GM18505 (cell line): ENCODE measurements around the gene JAG2.

Source experiments
- ATAC-seq: cut with Tn5 transposase; IDR thresholded peaks from one replicate; pipeline ENCODE4 v1.9.1; 2021; ENCODE audit not compliant: unreplicated experiment
- POLR2A ChIP-seq: IDR thresholded peaks from 4 replicates; pipeline ENCODE4 v1.6.1; 2011; ENCODE audit warnings: borderline replicate concordance; ENCODE audit not compliant: insufficient read depth, insufficient read length; ENCODE audit errors: extremely low read depth

Gene JAG2

DNA sequence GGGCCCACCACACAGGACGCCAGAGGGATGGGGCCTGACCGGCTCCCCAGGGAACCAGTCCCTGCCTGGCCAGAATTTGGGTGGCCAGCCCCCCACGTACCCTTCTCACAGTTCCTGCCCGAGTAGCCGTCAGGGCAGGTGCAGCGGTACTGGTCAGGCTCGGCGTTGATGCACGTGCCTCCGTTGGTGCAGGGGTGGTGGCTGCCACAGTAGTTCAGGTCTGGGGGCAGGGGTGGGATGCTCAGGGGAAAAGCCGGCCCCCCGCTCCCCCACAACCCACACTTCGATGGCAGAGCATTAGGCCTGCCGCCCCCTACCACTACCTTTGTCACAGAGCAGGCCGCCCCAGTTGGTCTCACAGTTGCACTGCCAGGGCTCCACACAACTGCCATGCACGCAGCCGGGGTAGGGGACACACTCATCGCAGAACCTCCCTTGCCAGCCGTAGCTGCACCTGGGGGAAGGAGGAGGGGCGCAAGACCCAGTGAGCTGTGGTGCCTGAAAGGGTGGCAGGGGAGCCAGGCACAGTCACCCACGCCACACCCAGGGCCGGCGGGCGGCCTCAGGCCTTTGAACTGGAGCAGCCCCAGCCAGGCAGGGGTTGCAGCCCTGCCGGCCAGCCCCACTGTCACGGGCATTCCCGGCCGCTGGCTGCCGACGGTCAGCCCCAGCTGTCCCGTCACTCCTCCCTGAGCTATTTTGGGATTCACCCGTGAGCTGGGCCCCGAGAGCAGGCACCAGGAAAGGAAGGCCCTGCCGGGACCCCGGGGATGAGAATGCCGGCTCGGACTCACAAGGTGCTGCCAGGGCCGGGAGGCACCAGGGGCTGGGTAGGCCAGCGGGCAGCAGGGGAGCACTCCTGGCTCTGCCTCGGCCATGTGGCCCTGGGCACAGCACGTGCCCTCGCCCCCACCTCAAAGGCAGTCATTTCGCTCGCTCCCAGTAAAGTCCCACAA, 16.5 kb downstream of the JAG2 start:
- TF ChIP-seq POLR2A: no peak
- ATAC-seq: no peak

DNA sequence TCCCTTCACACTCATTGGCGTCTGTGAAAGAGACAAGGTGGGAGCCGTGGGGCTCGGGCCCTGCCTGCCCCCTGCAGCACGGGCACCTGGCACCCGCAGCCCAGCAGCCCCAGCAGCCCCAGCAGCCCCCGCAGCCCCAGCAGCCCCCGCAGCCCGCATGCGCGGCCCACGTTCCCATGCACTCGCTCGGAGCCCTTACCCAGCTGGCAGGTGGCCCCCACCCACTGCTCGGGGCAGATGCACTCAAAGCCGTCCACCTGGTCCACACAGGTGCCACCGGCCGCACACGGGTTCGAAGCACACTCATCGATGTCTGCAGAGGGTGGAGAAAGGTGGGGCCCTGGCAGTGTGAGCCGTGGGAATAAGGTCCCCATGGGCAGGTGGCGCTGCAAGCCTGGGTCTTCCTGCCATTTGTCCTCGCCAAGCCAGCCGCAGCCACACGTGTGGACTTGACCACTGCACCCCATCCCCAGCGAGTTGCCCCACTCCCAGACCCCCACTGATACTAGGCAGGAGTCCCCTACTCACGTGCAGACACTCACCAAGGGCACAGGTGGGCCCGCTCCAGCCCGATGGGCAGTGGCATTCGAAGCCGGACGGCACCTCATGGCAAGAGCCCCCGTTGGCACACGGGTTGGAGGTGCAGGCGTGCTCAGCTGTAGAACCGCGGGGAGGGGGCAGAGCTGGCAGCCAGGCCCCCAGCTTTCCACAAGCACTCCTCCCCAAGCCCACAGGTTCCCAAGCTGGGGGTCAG, 17.3 kb downstream of the JAG2 start:
- ATAC-seq: no peak
- TF ChIP-seq POLR2A: no peak

DNA sequence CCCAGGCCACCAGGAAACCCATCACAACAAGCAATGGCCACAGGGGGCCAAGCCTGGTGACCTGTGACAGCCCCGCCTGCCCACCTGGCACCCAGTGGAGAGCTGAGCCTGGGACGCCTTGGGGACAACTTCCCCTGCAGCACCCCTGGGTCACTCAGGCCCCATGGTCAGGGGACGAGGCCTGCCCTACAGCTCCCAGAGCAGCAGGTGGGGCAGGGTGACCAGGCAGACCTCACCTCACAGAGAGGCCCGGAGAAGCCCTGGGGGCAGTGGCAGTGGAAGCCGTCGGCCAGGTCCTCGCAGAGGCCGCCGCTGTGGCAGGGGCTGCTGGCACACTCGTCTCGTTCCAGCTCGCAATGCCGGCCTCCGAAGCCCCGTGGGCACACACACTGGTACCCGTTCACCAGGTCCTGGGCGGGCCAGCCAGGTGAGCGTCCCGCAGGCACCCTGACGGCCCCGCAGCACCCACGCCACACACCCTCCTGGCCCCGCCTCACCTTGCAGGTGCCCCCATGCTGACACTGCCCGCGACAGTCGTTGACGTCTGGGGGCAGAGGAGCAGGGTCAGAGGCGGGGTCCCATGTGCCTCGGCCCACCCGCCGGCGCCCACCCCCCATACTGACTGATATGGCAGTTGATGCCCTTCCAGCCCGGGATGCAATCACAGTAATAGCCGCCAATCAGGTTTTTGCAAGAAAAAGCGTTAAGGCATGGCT, 18.1 kb downstream of the JAG2 start:
- ATAC-seq: no peak
- no peak for TF ChIP-seq POLR2A

DNA sequence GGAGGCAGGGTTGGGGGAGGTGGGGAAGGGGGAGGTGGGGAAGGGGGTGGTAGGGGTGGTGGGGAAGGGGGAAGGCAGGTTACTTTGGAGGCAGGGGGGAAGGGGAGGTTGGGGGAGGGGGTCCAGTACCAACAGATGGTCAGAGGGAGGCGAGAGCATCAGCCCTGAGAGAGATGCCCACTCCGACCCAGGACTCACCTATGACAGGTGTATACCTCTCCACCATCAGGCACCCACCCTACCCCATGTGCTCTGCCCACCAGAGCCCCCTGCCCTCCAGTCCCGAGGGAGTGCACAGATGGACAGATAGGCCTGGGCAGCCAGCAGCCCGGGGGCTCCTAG, 18.6 kb downstream of the JAG2 start:
- no peak for TF ChIP-seq POLR2A

DNA sequence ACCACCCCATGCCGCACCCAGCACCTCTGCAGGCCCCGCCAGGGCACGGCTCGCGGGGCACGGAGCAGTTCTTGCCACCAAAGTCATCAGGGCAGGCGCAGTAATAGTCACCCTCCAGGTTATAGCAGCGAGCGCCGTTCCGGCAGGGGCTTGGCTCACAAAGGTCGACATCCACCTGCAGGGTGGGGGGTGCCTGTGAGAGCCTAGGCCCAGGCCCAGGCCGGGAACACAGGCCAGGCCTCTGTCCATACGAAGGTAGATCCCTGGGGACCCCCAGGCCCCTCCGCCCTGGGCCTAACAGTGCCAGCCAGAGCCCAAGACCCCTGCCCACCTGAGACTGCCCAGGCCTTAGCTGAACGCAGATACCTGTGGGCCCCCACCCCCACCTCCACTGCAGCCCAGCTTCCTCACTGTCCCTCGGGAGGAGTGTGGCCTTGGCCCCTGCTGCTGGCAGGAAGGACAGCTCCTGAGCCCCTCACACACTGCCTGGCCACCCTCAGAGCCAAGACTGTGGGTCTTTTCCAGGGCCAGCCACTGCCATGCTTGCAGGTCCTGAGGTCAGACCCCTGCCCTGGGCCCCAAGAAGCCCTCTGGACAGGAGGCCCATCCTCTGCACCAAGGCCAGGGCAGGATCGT, 19.3 kb downstream of the JAG2 start:
- no peak for ATAC-seq
- TF ChIP-seq POLR2A: no peak

More for the DNA sequence above, 18.6 kb downstream of the JAG2 start:
- no peak for ATAC-seq

DNA sequence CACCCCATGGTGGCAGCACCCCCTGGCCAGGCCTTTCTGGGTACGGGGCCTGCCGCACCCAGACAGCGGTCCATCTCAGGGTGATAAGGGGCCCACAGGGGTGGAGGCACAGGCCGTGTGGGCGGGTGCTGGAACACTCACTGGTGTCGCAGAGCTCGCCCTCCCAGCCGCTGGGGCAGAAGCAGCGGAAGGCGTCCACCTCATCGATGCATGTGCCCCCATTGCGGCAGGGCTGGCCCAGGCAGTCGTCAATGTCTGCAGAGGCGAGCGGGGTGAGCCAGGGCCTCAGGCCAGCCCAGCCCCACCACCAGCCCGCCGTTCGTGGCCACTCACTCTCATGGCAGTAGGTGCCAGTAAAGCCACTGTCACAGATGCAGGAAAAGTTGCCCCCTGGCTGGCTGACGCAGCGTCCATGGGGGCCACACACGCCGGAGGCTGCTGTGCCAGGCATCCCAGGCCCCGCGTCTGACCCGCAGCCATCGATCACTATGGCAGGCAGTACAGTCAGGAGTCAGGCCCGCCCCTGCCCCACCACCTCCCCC, 19.9 kb downstream of the JAG2 start:
- TF ChIP-seq POLR2A: no peak
- no peak for ATAC-seq

DNA sequence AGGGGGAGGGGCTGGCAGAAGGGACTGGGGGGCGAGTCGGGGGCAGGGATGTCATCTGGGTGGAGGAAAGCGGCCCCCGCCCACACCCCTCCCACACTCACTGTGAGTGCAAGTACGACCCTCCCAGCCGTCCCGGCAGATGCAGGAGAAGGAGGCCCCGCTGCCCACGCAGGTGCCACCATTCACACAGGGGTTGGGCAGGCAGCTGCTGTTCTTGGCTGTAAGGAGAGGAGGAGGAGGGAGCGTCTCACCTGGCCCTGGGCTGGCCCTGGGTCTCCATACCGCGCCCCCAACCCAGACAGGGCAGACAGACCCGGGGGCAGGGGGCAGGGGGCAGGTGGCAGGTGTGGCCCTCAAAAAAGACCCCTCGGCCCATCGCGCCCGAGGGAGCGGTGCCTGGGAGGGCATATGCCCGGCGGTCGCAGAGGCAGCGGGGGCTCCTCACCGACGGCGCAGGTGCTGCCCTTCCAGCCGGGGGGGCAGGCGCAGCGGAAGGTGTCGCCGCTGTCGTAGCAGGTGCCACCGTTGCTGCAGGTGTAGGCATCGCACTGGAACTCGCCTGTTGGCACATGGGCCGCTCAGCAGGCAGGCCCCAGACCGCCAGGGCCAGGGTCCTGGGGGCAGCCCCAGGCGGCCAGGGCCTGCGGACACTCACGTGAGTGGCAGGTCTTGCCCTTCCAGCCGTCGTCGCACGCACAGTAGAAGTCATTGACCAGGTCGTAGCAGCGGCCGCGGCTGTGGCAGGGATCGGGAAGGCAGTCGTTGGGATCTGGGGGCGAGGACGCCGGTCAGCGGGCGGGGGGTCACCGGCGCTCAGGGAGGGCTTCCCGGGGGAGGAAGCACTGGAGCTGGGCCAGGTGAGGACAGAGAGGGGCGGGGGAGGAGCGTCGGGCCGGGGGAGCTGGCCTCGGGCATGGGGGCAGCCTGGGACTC, 20.6 kb downstream of the JAG2 start:
- TF ChIP-seq POLR2A: no peak
- no peak for ATAC-seq

DNA sequence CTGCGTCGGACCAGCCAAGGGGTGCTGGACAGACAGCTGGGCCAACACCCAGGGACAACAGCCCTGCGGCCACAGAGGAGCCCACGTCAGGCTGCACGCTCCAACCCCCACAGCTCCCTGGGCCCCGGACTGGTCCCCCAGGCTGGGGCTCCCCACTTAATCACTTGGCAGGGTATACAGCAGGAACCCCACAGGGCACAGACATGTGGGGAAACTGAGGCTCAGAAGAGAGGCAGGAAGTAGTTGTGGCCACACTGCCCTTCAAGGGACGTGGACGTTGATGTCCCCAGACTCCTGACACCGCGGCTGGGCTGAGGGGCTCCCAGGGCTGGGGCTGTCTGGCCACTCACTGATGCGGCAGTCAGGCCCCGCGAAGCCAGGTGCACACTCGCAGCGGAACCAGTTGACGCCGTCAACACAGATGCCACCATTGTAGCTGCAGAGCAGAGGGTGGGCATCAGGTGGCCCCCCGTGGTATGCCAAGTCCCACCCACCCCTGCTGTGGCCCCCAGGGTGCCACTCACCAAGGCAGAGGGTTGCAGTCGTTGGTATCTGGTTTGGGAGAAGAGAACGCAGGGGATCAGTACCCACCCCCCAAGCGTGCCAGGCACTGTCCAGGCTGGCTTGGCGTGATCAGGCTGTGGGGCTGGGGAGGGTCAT, 21.5 kb downstream of the JAG2 start:
- no peak for ATAC-seq
- TF ChIP-seq POLR2A: no peak

DNA sequence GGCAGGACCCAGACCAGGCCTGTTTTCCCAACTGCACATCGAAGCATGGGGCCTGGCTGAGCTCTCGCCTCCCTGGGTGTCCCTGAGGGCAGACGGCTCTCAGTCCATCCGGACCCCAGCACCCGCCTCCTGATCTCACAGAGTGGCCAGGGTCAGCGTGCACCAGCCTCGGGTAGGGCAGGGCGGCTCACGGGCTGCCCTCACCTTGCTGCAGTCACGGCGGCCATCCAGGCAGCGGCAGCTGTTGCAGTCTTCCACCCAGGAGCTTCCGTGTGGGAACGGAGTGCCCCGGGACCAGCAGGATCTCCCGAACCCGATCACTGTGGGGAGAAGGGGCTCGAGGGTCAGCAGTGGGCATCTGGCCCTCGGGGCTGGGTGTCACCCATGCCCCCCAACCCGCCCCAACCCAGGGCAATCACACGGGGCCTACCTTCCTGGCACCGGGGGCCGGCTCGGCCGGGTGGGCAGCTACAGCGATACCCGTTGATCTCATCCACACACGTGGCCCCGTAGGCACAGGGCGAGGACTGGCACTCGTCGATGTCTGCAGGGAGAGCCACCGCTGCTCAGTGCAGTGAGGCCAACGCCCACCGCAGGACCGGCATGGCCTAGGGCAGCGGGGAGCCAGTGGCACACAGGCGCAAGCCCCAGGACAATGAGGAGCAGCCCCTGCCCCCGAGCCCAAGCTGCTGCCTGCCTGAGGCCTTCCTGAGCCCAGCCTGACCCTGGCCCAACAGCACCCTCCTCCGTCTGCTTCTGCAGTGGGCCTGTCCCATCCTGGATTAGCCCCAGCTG, 22.2 kb downstream of the JAG2 start:
- TF ChIP-seq POLR2A: no peak
- ATAC-seq: no peak

DNA sequence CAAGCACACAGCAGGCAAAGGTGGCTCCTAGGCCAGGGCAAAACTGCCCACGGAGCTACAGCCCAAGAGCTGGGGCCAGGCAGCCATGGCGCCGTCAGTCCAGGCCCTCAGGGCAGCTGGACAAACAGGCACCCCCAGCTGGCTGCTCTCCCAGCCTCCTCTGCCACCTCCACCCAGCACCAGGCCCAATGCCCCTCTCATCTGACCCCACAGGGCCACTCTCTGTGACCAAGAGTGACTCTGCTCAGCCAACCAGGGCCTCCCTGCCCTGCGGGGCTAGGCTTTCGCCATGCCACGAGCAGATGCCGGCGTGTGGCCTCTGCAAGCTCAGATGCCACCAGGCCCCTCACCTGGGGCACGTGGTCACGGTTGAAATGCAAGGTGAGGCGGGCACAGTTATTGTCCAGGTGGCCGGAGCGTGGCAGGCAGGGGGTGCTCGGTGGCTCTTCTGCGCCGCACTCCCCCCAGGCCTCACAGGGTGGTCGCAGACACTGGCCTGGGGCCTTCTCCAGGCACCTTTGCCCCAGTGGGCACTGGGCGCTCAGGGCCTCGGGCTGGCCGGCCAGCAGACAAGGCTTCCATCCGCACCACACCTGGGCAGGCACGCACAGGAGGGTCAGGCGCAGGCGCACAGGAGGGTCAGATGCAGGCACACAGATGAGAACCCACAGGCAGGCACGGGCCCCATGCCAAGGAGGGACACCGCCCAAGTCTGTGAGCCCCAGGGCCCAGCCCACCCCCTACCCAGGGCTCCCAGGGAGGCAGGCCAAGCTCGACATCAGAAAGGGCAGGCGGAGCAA, 23.0 kb downstream of the JAG2 start:
- no peak for TF ChIP-seq POLR2A
- no peak for ATAC-seq
